ENCODE measurements around the gene FBLN2. TPM values are rescaled to one million over a fixed set of nuclear protein-coding genes. Genes with fewer than 3 reads are reported as not detected.

The FBLN2 gene
- total RNA-seq, 1 experiment from 2014 or later = not detected

- H3K27ac ChIP-seq (ENCODE audit: low read length) = no peak overlapping the region
- no peaks in the 10 kb centered on the region for H3K9me3 ChIP-seq (ENCODE audit: low read length)
- no peak overlapping the region for H3K4me2 ChIP-seq (ENCODE audit: low read depth, low read length, poor library complexity, severe bottlenecking)
- DNase-seq = no peak
- no peaks in the 10 kb centered on the region for H3K4me1 ChIP-seq (ENCODE audit: low read length)
- no peak overlapping the region for H2AFZ ChIP-seq (ENCODE audit: low read length)
- H3K79me2 ChIP-seq (ENCODE audit: low read length) = no peaks in the 10 kb centered on the region
- H3K4me3 ChIP-seq (ENCODE audit: low read length) = no peak overlapping the region
- H4K20me1 ChIP-seq (ENCODE audit: insufficient read depth, low read depth, low read length) = peaks cover 4% of the 10 kb centered on the region; the same call in 1 of the 2 replicates
- H3K9ac ChIP-seq (ENCODE audit: low read length) = no peak overlapping the region
- no peaks in the 10 kb centered on the region for H3K27me3 ChIP-seq (ENCODE audit: low read length)
- no peaks in the 10 kb centered on the region for H3K36me3 ChIP-seq (ENCODE audit: insufficient read depth, low read length)
- H3K9me2 ChIP-seq (replicated peaks; ENCODE audit: insufficient read depth, low read length) = no peaks in the 10 kb centered on the region
Measured at GRCh38 chr3:13654330-13655060, 105.6 kb downstream of the FBLN2 start.

GRCh38 chr3:13655061-13655913 lies 106.4 kb downstream of the FBLN2 start:
- Histone ChIP-seq H3K4me2 (ENCODE audit: low read depth, low read length, poor library complexity, severe bottlenecking) (no peak overlapping the region), H3K4me1 (ENCODE audit: low read length) (no peaks in the 10 kb centered on the region), H3K27me3 (ENCODE audit: low read length) (no peaks in the 10 kb centered on the region)

DNA sequence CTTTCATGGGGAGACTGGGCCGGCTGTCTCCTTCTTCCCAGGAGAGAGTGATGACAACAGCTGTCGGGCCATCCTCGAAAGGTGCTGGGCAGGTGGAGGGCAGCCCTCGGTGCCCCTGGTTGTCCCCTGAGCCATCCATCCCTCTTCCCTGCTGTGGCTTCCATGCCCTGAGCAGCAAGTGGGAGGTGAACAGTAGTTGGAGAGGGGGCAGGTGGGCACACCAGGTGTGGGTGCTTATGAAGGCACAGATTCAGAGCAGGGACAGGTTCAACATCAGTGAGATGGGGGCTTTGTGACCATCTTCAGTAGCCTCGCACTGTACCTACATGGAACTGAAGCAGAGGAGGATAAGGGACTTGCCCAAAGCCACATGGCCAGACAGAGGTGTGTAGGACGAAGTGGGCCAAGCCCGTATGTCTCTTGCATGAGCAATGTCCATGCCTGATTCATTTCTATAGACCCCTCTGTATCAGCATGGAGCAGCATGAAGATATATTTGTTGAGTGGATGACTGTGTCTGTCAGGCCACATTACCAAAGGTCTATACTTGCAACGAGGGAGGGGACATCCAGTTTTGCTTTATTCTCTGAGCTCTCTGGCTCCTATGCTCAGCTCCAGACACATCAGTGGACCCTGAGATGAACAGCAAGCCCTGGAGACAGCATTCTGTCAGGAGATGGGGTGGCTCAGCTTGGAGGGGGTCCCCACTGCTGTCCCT lies 107.8 kb downstream of the FBLN2 start:
- no peak overlapping the region for H3K9ac ChIP-seq (ENCODE audit: low read length)
- no peak overlapping the region for H3K27ac ChIP-seq (ENCODE audit: low read length)
- H3K4me2 ChIP-seq (ENCODE audit: low read depth, low read length, poor library complexity, severe bottlenecking) = no peak overlapping the region
- H3K79me2 ChIP-seq (ENCODE audit: low read length) = no peaks in the 10 kb centered on the region
- peaks cover 4% of the 10 kb centered on the region; the same call in 1 of the 2 replicates for H4K20me1 ChIP-seq (ENCODE audit: insufficient read depth, low read depth, low read length)
- H3K36me3 ChIP-seq (ENCODE audit: insufficient read depth, low read length) = no peaks in the 10 kb centered on the region
- no peak overlapping the region for H3K4me3 ChIP-seq (ENCODE audit: low read length)
- H3K4me1 ChIP-seq (ENCODE audit: low read length) = no peaks in the 10 kb centered on the region
- no peaks in the 10 kb centered on the region for H3K9me3 ChIP-seq (ENCODE audit: low read length)
- no peaks in the 10 kb centered on the region for H3K9me2 ChIP-seq (replicated peaks; ENCODE audit: insufficient read depth, low read length)
- no peaks in the 10 kb centered on the region for H3K27me3 ChIP-seq (ENCODE audit: low read length)
- DNase-seq = no peak
- no peak overlapping the region for H2AFZ ChIP-seq (ENCODE audit: low read length)

More at GRCh38 chr3:13655061-13655913, 106.4 kb downstream of the FBLN2 start:
- H3K9ac ChIP-seq (ENCODE audit: low read length) = no peak overlapping the region
- H3K4me3 ChIP-seq (ENCODE audit: low read length) = no peak overlapping the region
- no peaks in the 10 kb centered on the region for H3K79me2 ChIP-seq (ENCODE audit: low read length)
- no peak overlapping the region for H2AFZ ChIP-seq (ENCODE audit: low read length)
- H3K27ac ChIP-seq (ENCODE audit: low read length) = no peak overlapping the region
- no peak for DNase-seq
- H3K9me3 ChIP-seq (ENCODE audit: low read length) = no peaks in the 10 kb centered on the region
- no peaks in the 10 kb centered on the region for H3K9me2 ChIP-seq (replicated peaks; ENCODE audit: insufficient read depth, low read length)
- no peaks in the 10 kb centered on the region for H3K36me3 ChIP-seq (ENCODE audit: insufficient read depth, low read length)
- H4K20me1 ChIP-seq (ENCODE audit: insufficient read depth, low read depth, low read length) = peaks cover 4% of the 10 kb centered on the region; the same call in 1 of the 2 replicates

DNA sequence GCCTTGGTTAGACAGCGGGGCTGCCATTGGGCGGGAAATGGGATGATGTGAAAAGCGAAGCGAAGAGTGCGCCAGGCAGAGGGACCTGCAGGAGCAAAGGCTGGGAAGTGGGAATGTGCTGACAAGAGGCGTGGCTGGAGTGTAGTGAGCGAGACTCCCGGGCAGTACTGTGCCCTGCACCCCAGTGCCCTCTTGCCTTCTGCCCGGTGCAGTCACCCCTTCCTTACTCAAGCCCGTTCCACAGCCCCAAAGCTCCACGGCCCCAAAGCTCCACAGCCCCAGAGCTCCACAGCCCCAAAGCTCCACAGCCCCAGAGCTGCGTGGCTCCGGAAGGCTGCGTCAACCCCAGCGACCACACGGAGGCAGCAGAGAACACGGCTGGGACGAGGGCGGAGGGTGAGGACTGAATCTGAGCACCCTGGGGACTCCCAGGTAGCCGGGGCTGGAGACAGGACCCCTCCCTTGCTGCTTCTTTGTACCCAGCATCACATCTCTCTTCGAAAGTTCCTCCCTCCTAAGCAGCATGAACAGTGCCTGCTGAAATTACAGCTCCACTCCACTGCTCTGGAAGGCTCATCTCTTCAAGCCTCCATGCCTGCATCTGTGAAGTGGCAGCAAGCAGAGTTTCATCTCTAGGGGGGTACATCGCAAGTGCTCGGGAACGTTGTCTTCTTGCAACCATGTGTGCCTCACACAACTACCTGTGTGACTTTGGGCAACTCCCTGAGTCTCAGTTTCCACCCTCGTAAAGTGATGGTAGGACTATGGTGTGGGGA lies 108.9 kb downstream of the FBLN2 start:
- H4K20me1 ChIP-seq (ENCODE audit: insufficient read depth, low read depth, low read length) = peaks cover 4% of the 10 kb centered on the region; the same call in 1 of the 2 replicates
- H3K9ac ChIP-seq (ENCODE audit: low read length) = no peak overlapping the region
- no peak overlapping the region for H2AFZ ChIP-seq (ENCODE audit: low read length)
- H3K79me2 ChIP-seq (ENCODE audit: low read length) = no peaks in the 10 kb centered on the region
- no peaks in the 10 kb centered on the region for H3K9me2 ChIP-seq (replicated peaks; ENCODE audit: insufficient read depth, low read length)
- no peaks in the 10 kb centered on the region for H3K27me3 ChIP-seq (ENCODE audit: low read length)
- no peak overlapping the region for H3K27ac ChIP-seq (ENCODE audit: low read length)
- no peaks in the 10 kb centered on the region for H3K4me1 ChIP-seq (ENCODE audit: low read length)
- no peaks in the 10 kb centered on the region for H3K9me3 ChIP-seq (ENCODE audit: low read length)
- no peak overlapping the region for H3K4me2 ChIP-seq (ENCODE audit: low read depth, low read length, poor library complexity, severe bottlenecking)
- no peak overlapping the region for H3K4me3 ChIP-seq (ENCODE audit: low read length)
- DNase-seq = peak; percentile 79
- no peaks in the 10 kb centered on the region for H3K36me3 ChIP-seq (ENCODE audit: insufficient read depth, low read length)

GRCh38 chr3:13658681-13659080 lies 109.8 kb downstream of the FBLN2 start:
- no peak overlapping the region for H3K4me3 ChIP-seq (ENCODE audit: low read length)
- no peaks in the 10 kb centered on the region for H3K27me3 ChIP-seq (ENCODE audit: low read length)

GRCh38 chr3:13659221-13659969 lies 110.5 kb downstream of the FBLN2 start:
- no peak overlapping the region for H3K9ac ChIP-seq (ENCODE audit: low read length)
- no peaks in the 10 kb centered on the region for H3K4me1 ChIP-seq (ENCODE audit: low read length)
- H4K20me1 ChIP-seq (ENCODE audit: insufficient read depth, low read depth, low read length) = peaks cover under 1% of the 10 kb centered on the region; the same call in 1 of the 2 replicates
- no peaks in the 10 kb centered on the region for H3K36me3 ChIP-seq (ENCODE audit: insufficient read depth, low read length)
- H3K4me3 ChIP-seq (ENCODE audit: low read length) = no peak overlapping the region
- no peak overlapping the region for H2AFZ ChIP-seq (ENCODE audit: low read length)
- H3K27ac ChIP-seq (ENCODE audit: low read length) = no peak overlapping the region
- no peaks in the 10 kb centered on the region for H3K27me3 ChIP-seq (ENCODE audit: low read length)
- no peaks in the 10 kb centered on the region for H3K9me3 ChIP-seq (ENCODE audit: low read length)
- no peaks in the 10 kb centered on the region for H3K79me2 ChIP-seq (ENCODE audit: low read length)
- H3K9me2 ChIP-seq (replicated peaks; ENCODE audit: insufficient read depth, low read length) = no peaks in the 10 kb centered on the region
- DNase-seq = no peak
- H3K4me2 ChIP-seq (ENCODE audit: low read depth, low read length, poor library complexity, severe bottlenecking) = no peak overlapping the region

More at GRCh38 chr3:13658681-13659080, 109.8 kb downstream of the FBLN2 start:
- Histone ChIP-seq H3K27ac (ENCODE audit: low read length) (no peak overlapping the region), H3K9ac (ENCODE audit: low read length) (no peak overlapping the region), H3K79me2 (ENCODE audit: low read length) (no peaks in the 10 kb centered on the region), H3K9me2 (replicated peaks; ENCODE audit: insufficient read depth, low read length) (no peaks in the 10 kb centered on the region), H3K9me3 (ENCODE audit: low read length) (no peaks in the 10 kb centered on the region), H4K20me1 (ENCODE audit: insufficient read depth, low read depth, low read length) (peaks cover 4% of the 10 kb centered on the region; the same call in 1 of the 2 replicates), H2AFZ (ENCODE audit: low read length) (no peak overlapping the region), H3K4me2 (ENCODE audit: low read depth, low read length, poor library complexity, severe bottlenecking) (no peak overlapping the region), H3K4me1 (ENCODE audit: low read length) (no peaks in the 10 kb centered on the region), H3K36me3 (ENCODE audit: insufficient read depth, low read length) (no peaks in the 10 kb centered on the region)
- no peak for DNase-seq
